ENCODE data around the gene SDR39U1. TPM values are rescaled to one million over a fixed set of nuclear protein-coding genes. Genes with fewer than 3 reads are reported as not detected.
A peak's percentile ranks its signal among the peaks of the same experiment; 100 is the strongest.

SDR39U1 gene
- total RNA-seq, 2 donors from 2014 or later, result 40.4 to 41.3 TPM

- H3K36me3 Mint-ChIP-seq (ENCODE audit: low read depth), result peaks cover under 1% of the 10 kb centered on the region
- no peaks in the 10 kb centered on the region for H3K4me1 ChIP-seq (ENCODE audit: control insufficient read depth, insufficient read depth, low read length)
- H3K9me3 ChIP-seq (ENCODE audit: control insufficient read depth, low read length), result no peaks in the 10 kb centered on the region
- H3K4me1 Mint-ChIP-seq, result peaks cover 19% of the 10 kb centered on the region
- 84% methylated on average over 2 of the region's 2 CpGs; no CpG with 5 or more reads in 1 of the 2 experiments for WGBS, 2 experiments (ENCODE audit: insufficient coverage in 1 of 2, insufficient read length in 1 of 2)
- no peaks in the 10 kb centered on the region for H3K9me3 Mint-ChIP-seq
- H3K27ac ChIP-seq (ENCODE audit: low read depth, low read length), result no peak overlapping the region
- H3K36me3 ChIP-seq (ENCODE audit: control insufficient read depth, insufficient read depth, low read length), result no peaks in the 10 kb centered on the region
- peaks cover 6% of the 10 kb centered on the region for H3K27me3 Mint-ChIP-seq (ENCODE audit: insufficient read depth)
- DNase-seq, result no peak
- H3K9ac ChIP-seq (ENCODE audit: extremely low read depth, low read length, poor library complexity, severe bottlenecking), result no peak overlapping the region
- H3K27ac Mint-ChIP-seq, result peak overlapping the region; percentile 69
- H3K4me3 Mint-ChIP-seq, result no peak overlapping the region
- no peak overlapping the region for H3K4me3 ChIP-seq (ENCODE audit: low read length)
- no peak for TF ChIP-seq CTCF (conservative IDR thresholded peaks at IDR 0.05)
- peaks cover 14% of the 10 kb centered on the region for H3K27me3 ChIP-seq (ENCODE audit: control insufficient read depth, insufficient read depth, low read length, poor library complexity, severe bottlenecking)
These were observed 16.2 kb downstream of the SDR39U1 start for GRCh38 chr14:24426150-24426911.

GRCh38 chr14:24425704-24426103, 16.9 kb downstream of the SDR39U1 start:
- Histone ChIP-seq H3K9me3 (ENCODE audit: control insufficient read depth, low read length) (no peaks in the 10 kb centered on the region), H3K36me3 (ENCODE audit: control insufficient read depth, insufficient read depth, low read length) (no peaks in the 10 kb centered on the region), H3K27ac (ENCODE audit: low read depth, low read length) (no peak overlapping the region), H3K4me3 (ENCODE audit: low read length) (no peak overlapping the region), H3K27me3 (ENCODE audit: control insufficient read depth, insufficient read depth, low read length, poor library complexity, severe bottlenecking) (peaks cover 14% of the 10 kb centered on the region), H3K4me1 (ENCODE audit: control insufficient read depth, insufficient read depth, low read length) (no peaks in the 10 kb centered on the region), H3K9ac (ENCODE audit: extremely low read depth, low read length, poor library complexity, severe bottlenecking) (no peak overlapping the region)
- DNase-seq, result no peak
- Mint-ChIP-seq H3K36me3 (ENCODE audit: low read depth) (no peaks in the 10 kb centered on the region), H3K27me3 (ENCODE audit: insufficient read depth) (peaks cover 6% of the 10 kb centered on the region), H3K4me1 (peaks cover 14% of the 10 kb centered on the region), H3K9me3 (no peaks in the 10 kb centered on the region), H3K4me3 (no peak overlapping the region), H3K27ac (no peak overlapping the region)
- WGBS, 2 experiments (ENCODE audit: insufficient coverage in 1 of 2, insufficient read length in 1 of 2), result 83 to 90% methylated on average over 3 of the region's 3 CpGs
- no peak for TF ChIP-seq CTCF (conservative IDR thresholded peaks at IDR 0.05)

GRCh38 chr14:24422694-24423601, 19.6 kb downstream of the SDR39U1 start:
- H3K27me3 Mint-ChIP-seq (ENCODE audit: insufficient read depth), result peaks cover 16% of the 10 kb centered on the region
- TF ChIP-seq CTCF (conservative IDR thresholded peaks at IDR 0.05), result no peak
- peaks cover 37% of the 10 kb centered on the region for H3K27me3 ChIP-seq (ENCODE audit: control insufficient read depth, insufficient read depth, low read length, poor library complexity, severe bottlenecking)
- no peak overlapping the region for H3K4me3 Mint-ChIP-seq
- H3K36me3 ChIP-seq (ENCODE audit: control insufficient read depth, insufficient read depth, low read length), result no peaks in the 10 kb centered on the region
- H3K27ac ChIP-seq (ENCODE audit: low read depth, low read length), result no peak overlapping the region
- H3K9me3 ChIP-seq (ENCODE audit: control insufficient read depth, low read length), result no peaks in the 10 kb centered on the region
- no peaks in the 10 kb centered on the region for H3K4me1 ChIP-seq (ENCODE audit: control insufficient read depth, insufficient read depth, low read length)
- no peak overlapping the region for H3K9ac ChIP-seq (ENCODE audit: extremely low read depth, low read length, poor library complexity, severe bottlenecking)
- DNase-seq, result no peak
- no peak overlapping the region for H3K4me3 ChIP-seq (ENCODE audit: low read length)
- 84 to 85% methylated on average over 11 to 12 of the region's 12 CpGs for WGBS, 2 experiments (ENCODE audit: insufficient coverage in 1 of 2, insufficient read length in 1 of 2)
- no peaks in the 10 kb centered on the region for H3K9me3 Mint-ChIP-seq
- no peaks in the 10 kb centered on the region for H3K36me3 Mint-ChIP-seq (ENCODE audit: low read depth)
- H3K4me1 Mint-ChIP-seq, result peaks cover 8% of the 10 kb centered on the region
- H3K27ac Mint-ChIP-seq, result no peak overlapping the region
